ENCODE data around the gene ANKRD34A. TPM values are rescaled to one million over a fixed set of nuclear protein-coding genes. Genes with fewer than 3 reads are reported as not detected.

Gene ANKRD34A
- total RNA-seq, 2 experiments from 2014 or later: 3.7 to 4.3 TPM

GRCh38 chr1:145987926-145988325 lies 23.6 kb upstream of the ANKRD34A start:
- no peaks in the 10 kb centered on the region for H3K9me3 Mint-ChIP-seq
- CTCF ChIA-PET: interaction anchor here (5.2 to 8.8 kb wide), 2 partner anchors 9 to 19 kb away, joined by 21 to 109 read pairs; no protein-coding TSS in a partner anchor
- H3K27me3 Mint-ChIP-seq (ENCODE audit: low read depth): no peaks in the 10 kb centered on the region
- H3K27ac Mint-ChIP-seq: peak overlapping the region; percentile 76
- H3K4me1 Mint-ChIP-seq (ENCODE audit: low read depth): peaks cover 64% of the 10 kb centered on the region
- no peak overlapping the region for H3K4me3 Mint-ChIP-seq
- intact Hi-C loops (cut with micrococcal nuclease): no loop called here
- DNase-seq: peak; percentile 3
- H3K36me3 Mint-ChIP-seq (ENCODE audit: low read depth): peaks cover 9% of the 10 kb centered on the region

DNA sequence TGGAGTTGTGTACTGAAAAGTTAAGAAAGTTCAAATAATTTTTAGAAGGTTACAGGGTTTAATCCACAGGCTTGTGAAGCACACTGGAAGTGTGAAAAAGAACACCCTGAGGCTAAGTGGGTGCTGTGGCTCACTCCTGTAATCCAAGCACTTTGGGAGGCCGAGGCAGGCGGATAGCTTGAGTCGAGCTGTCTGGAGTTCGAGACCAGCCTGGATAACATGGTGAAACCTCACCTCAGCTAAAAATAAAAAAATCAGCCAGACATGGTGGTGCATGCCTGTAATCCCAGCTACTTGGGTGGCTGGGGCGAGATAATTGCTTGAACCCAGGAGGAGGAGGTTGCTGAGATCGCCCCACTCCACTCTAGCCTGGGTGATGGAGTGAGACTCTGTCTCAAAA lies 22.2 kb upstream of the ANKRD34A start:
- Mint-ChIP-seq H3K36me3 (ENCODE audit: low read depth) (no peaks in the 10 kb centered on the region), H3K4me3 (no peak overlapping the region), H3K27ac (no peak overlapping the region), H3K9me3 (no peaks in the 10 kb centered on the region), H3K27me3 (ENCODE audit: low read depth) (no peaks in the 10 kb centered on the region), H3K4me1 (ENCODE audit: low read depth) (peaks cover 51% of the 10 kb centered on the region)
- DNase-seq: peak; percentile 2
- intact Hi-C loops (cut with micrococcal nuclease): no loop called here
- CTCF ChIA-PET: interaction anchor here (0.5 to 8.8 kb wide), 5 partner anchors 7 to 19 kb away, joined by 3 to 109 read pairs (median 4); partner anchors contain the start of gene TXNIP

DNA sequence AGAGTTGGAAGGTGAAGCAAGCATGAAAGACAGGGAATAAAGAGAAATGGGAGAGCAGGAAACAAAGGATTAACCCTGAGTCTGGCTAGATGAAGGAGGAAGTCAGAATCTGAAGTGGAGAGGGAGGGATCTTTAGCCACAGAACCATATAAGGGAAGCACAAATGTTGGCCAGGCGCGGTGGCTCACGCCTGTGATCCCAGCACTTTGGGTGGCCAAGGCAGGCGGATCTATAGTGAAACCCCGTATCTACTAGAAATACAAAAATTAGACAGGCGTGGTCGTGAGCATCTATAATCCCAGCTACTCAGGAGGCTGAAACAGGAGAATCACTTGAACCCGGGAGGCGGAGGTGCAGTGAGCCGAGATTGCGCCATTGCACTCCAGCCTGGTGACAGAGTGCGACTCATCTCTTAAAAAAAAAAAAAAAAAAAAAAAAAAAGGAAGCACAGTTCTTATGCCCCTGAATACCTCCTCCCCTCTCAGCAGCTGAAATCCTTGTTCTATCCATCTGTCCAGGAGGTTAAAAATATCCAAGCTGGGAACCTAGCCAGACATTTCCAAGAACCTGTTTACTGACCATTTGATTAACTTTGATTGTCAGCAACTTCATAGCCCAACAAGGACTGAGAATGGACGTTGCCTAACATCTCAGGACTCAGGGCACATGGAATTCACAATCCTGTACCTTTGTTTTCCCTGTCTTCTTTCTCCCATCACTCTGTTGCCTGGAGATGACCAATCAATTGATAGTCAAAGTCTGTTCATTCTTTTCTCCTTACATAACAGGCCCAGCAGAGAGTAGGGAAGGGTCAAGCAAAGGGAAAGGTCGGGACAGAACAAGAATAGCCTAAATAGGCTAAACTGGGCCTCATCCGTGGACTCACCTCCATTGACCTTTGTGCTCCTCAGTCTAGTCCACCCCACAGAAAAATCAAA lies 21.4 kb upstream of the ANKRD34A start:
- H3K27me3 Mint-ChIP-seq (ENCODE audit: low read depth): no peaks in the 10 kb centered on the region
- H3K9me3 Mint-ChIP-seq: no peaks in the 10 kb centered on the region
- CTCF ChIA-PET: interaction anchor here (0.6 to 8.8 kb wide), 6 partner anchors 6 to 18 kb away, joined by 3 to 109 read pairs (median 4); partner anchors contain the start of gene TXNIP
- intact Hi-C loops (cut with micrococcal nuclease): loop anchor here (1.0 kb wide), 1 partner anchor 8 kb away; no protein-coding TSS in a partner anchor
- H3K4me3 Mint-ChIP-seq: peak overlapping the region; percentile 32
- peak; percentile 41 for DNase-seq
- no peaks in the 10 kb centered on the region for H3K36me3 Mint-ChIP-seq (ENCODE audit: low read depth)
- H3K27ac Mint-ChIP-seq: peak overlapping the region; percentile 91
- peaks cover 43% of the 10 kb centered on the region for H3K4me1 Mint-ChIP-seq (ENCODE audit: low read depth)

DNA sequence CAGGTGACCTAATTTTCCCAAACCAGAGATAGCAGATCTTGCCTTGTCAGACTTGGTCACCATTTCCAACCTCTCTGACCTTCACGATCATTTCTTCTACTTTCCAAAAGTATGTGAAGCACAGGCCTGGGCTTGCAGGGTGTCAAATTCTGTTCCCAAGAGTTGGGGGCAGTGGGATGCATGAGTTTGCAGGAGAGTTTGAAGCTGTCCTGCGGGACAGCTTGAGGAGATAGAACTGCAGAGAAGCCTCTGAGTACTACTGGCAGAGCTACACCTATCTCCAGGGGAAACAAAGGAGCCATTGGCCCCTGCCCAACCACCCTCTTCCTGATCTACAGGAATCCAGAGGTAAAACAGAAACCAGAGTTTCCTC lies 20.7 kb upstream of the ANKRD34A start:
- peak; percentile 6 for DNase-seq
- Mint-ChIP-seq H3K4me1 (ENCODE audit: low read depth) (peaks cover 36% of the 10 kb centered on the region), H3K27me3 (ENCODE audit: low read depth) (no peaks in the 10 kb centered on the region), H3K9me3 (no peaks in the 10 kb centered on the region), H3K27ac (peak overlapping the region; percentile 91), H3K4me3 (peak overlapping the region; percentile 32), H3K36me3 (ENCODE audit: low read depth) (no peaks in the 10 kb centered on the region)
- CTCF ChIA-PET: interaction anchor here (0.6 to 1.0 kb wide), 4 partner anchors 9 to 24 kb away, joined by 3 to 5 read pairs (median 4); no protein-coding TSS in a partner anchor
- intact Hi-C loops (cut with micrococcal nuclease): loop anchor here (1.0 kb wide), 1 partner anchor 8 kb away; no protein-coding TSS in a partner anchor

GRCh38 chr1:145983960-145984830 lies 19.8 kb upstream of the ANKRD34A start:
- no peak overlapping the region for H3K4me3 Mint-ChIP-seq

GRCh38 chr1:145983206-145983675 lies 18.9 kb upstream of the ANKRD34A start:
- H3K27ac Mint-ChIP-seq: no peak overlapping the region
- no peak for DNase-seq
- H3K4me1 Mint-ChIP-seq (ENCODE audit: low read depth): peaks cover 28% of the 10 kb centered on the region
- H3K4me3 Mint-ChIP-seq: no peak overlapping the region
- CTCF ChIA-PET: interaction anchor here (8.5 kb wide), 1 partner anchor 26 kb away, joined by 230 read pairs; no protein-coding TSS in a partner anchor
- H3K36me3 Mint-ChIP-seq (ENCODE audit: low read depth): no peaks in the 10 kb centered on the region
- intact Hi-C loops (cut with micrococcal nuclease): no loop called here
- H3K27me3 Mint-ChIP-seq (ENCODE audit: low read depth): no peaks in the 10 kb centered on the region
- H3K9me3 Mint-ChIP-seq: no peaks in the 10 kb centered on the region

More at GRCh38 chr1:145983960-145984830, 19.8 kb upstream of the ANKRD34A start:
- H3K27ac Mint-ChIP-seq: peak overlapping the region; percentile 91
- intact Hi-C loops (cut with micrococcal nuclease): no loop called here
- H3K36me3 Mint-ChIP-seq (ENCODE audit: low read depth): no peaks in the 10 kb centered on the region
- H3K27me3 Mint-ChIP-seq (ENCODE audit: low read depth): no peaks in the 10 kb centered on the region
- H3K9me3 Mint-ChIP-seq: no peaks in the 10 kb centered on the region
- peak; percentile 71 for DNase-seq
- CTCF ChIA-PET: interaction anchor here (0.9 to 1.0 kb wide), 2 partner anchors 10 to 25 kb away, joined by 3 to 5 read pairs; no protein-coding TSS in a partner anchor
- peaks cover 36% of the 10 kb centered on the region for H3K4me1 Mint-ChIP-seq (ENCODE audit: low read depth)

DNA sequence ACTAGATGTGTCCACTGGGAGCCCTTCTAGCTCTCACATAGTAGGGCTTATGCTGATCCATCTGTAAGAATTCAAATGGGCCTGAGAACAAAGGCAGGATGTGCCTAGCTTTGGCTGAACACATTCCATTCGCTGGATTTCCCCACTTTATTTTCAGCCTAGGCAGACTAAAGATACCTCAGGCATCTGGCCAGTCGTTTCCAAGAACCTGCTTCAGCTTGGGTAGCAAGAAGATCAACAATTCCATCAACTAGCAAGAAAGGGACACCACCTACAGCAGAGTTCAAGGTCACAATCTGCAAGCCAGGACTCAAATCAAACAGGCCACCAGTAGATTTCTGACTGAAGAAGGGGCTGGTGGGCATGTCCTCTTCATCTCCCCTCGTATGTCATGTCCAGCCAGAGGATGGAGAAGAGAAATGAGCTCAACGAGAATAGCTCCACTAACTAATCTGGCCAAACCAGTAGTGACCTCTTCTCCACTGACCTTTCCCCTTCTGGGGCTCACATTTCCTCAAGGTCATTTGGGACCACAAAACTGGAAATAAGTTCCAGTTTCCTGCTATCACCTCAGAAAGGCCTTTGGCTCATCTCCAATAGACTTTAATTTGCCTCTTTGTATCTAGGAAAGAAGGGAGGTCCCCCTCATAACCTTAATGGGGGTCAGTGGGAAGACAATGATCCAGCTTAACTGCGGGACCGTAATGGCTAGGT lies 17.8 kb upstream of the ANKRD34A start:
- H3K4me1 Mint-ChIP-seq (ENCODE audit: low read depth): peaks cover 20% of the 10 kb centered on the region
- intact Hi-C loops (cut with micrococcal nuclease): no loop called here
- no peaks in the 10 kb centered on the region for H3K36me3 Mint-ChIP-seq (ENCODE audit: low read depth)

GRCh38 chr1:145980457-145980994 lies 16.2 kb upstream of the ANKRD34A start:
- Mint-ChIP-seq H3K4me3 (no peak overlapping the region), H3K4me1 (ENCODE audit: low read depth) (peaks cover 13% of the 10 kb centered on the region), H3K27ac (no peak overlapping the region), H3K36me3 (ENCODE audit: low read depth) (no peaks in the 10 kb centered on the region), H3K9me3 (no peaks in the 10 kb centered on the region), H3K27me3 (ENCODE audit: low read depth) (no peaks in the 10 kb centered on the region)
- CTCF ChIA-PET: interaction anchor here (0.8 to 8.5 kb wide), 12 partner anchors 10 to 89 kb away, joined by 3 to 230 read pairs (median 14); partner anchors contain the start of genes ANKRD34A, LIX1L, POLR3GL and RBM8A
- no peak for DNase-seq
- intact Hi-C loops (cut with micrococcal nuclease): loop anchor here (1.0 kb wide), 1 partner anchor 16 kb away; the partner anchor contains the start of gene TXNIP

More for the DNA sequence above, 17.8 kb upstream of the ANKRD34A start:
- H3K4me3 Mint-ChIP-seq: no peak overlapping the region
- peak; percentile 51 for DNase-seq
- H3K27me3 Mint-ChIP-seq (ENCODE audit: low read depth): no peaks in the 10 kb centered on the region
- CTCF ChIA-PET: interaction anchor here (1.0 to 8.5 kb wide), 5 partner anchors 8 to 27 kb away, joined by 3 to 230 read pairs (median 53); partner anchors contain the start of genes ANKRD34A, POLR3GL and TXNIP
- H3K9me3 Mint-ChIP-seq: no peaks in the 10 kb centered on the region
- H3K27ac Mint-ChIP-seq: no peak overlapping the region

DNA sequence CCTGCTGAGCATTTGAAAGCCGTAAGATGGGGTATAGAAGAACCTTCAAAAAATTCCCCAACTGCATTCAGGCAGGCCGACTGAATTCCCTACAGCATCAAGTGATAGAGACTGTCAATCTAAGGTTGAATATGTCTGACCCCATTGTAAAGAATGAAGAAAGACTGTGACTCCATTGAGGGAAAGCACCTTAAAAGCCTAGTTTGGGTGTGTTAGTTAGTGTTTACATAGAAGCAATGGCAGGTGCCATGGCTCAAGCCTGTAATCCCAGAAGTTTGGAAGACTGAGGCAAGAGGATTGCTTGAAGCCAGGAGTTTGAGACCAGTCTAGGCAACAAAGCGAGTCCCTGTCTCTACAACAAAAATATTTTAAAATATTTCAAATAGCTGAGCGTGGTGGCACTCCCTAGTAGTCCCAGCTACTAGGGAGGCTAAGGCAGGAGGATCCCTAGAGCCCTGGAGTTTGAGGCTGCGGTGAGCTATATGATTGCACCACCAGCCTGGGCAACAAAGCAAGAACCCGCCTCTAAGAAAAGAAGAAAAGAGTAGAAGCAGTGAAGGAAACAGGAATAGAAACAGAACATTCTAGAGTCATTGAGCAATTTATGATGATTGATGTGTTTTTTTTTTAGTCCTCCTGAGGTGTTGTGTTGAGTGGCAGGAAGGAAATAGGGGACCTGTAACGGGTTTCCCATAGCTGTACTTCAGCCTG lies 15.5 kb upstream of the ANKRD34A start:
- Mint-ChIP-seq H3K36me3 (ENCODE audit: low read depth) (no peaks in the 10 kb centered on the region), H3K4me3 (no peak overlapping the region), H3K27me3 (ENCODE audit: low read depth) (no peaks in the 10 kb centered on the region), H3K4me1 (ENCODE audit: low read depth) (peaks cover 7% of the 10 kb centered on the region), H3K27ac (no peak overlapping the region), H3K9me3 (no peaks in the 10 kb centered on the region)
- CTCF ChIA-PET: interaction anchor here (0.6 to 8.5 kb wide), 16 partner anchors 11 to 134 kb away, joined by 3 to 230 read pairs (median 8); partner anchors contain the start of genes ANKRD34A, LIX1L, NUDT17 and POLR3GL
- DNase-seq: peak; percentile 60
- intact Hi-C loops (cut with micrococcal nuclease): loop anchor here (1.0 kb wide), 1 partner anchor 16 kb away; the partner anchor contains the start of gene TXNIP
